HL-60 (cell line): Measurements from ENCODE around the gene HAPLN1.

Source experiments
- POLR2AphosphoS5 ChIP-seq: IDR thresholded peaks from 2 replicates; pipeline ENCODE4 v1.6.1; 2012; ENCODE audit warnings: low read depth
- TF ChIP-seq, protein P1 (sequence below): IDR thresholded peaks from one replicate; pipeline ENCODE4 v1.5.1; 2011; ENCODE audit warnings: low read length, control low read depth, inconsistent platforms; ENCODE audit not compliant: insufficient read depth
- TF ChIP-seq, protein P2 (sequence below): IDR thresholded peaks from 2 replicates; pipeline ENCODE4 v1.6.1; 2012; ENCODE audit warnings: low read depth; ENCODE audit not compliant: insufficient replicate concordance

DNA sequence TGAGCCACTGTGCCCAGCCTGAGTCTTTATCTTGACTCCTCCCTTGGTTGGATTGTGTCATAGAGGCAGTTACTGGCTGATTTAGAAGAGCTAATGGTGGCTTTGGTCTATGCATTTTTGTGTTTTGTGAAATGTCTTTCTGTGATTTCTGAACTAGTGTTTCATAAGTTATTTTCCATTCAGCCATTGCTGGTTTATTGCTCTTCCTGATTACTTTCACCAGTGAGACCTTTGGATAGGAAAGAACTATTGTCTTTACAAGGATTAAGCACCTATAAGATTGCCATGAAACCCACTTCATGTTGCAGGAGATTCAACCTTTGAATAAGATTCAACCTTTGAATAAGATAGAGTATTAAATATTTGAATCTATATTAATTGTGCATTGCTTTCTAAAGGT, 8.7 kb upstream of the HAPLN1 start:
- no peak for TF ChIP-seq POLR2AphosphoS5
- TF ChIP-seq, protein P1, sequence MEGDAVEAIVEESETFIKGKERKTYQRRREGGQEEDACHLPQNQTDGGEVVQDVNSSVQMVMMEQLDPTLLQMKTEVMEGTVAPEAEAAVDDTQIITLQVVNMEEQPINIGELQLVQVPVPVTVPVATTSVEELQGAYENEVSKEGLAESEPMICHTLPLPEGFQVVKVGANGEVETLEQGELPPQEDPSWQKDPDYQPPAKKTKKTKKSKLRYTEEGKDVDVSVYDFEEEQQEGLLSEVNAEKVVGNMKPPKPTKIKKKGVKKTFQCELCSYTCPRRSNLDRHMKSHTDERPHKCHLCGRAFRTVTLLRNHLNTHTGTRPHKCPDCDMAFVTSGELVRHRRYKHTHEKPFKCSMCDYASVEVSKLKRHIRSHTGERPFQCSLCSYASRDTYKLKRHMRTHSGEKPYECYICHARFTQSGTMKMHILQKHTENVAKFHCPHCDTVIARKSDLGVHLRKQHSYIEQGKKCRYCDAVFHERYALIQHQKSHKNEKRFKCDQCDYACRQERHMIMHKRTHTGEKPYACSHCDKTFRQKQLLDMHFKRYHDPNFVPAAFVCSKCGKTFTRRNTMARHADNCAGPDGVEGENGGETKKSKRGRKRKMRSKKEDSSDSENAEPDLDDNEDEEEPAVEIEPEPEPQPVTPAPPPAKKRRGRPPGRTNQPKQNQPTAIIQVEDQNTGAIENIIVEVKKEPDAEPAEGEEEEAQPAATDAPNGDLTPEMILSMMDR, result no peak
- TF ChIP-seq, protein P2, sequence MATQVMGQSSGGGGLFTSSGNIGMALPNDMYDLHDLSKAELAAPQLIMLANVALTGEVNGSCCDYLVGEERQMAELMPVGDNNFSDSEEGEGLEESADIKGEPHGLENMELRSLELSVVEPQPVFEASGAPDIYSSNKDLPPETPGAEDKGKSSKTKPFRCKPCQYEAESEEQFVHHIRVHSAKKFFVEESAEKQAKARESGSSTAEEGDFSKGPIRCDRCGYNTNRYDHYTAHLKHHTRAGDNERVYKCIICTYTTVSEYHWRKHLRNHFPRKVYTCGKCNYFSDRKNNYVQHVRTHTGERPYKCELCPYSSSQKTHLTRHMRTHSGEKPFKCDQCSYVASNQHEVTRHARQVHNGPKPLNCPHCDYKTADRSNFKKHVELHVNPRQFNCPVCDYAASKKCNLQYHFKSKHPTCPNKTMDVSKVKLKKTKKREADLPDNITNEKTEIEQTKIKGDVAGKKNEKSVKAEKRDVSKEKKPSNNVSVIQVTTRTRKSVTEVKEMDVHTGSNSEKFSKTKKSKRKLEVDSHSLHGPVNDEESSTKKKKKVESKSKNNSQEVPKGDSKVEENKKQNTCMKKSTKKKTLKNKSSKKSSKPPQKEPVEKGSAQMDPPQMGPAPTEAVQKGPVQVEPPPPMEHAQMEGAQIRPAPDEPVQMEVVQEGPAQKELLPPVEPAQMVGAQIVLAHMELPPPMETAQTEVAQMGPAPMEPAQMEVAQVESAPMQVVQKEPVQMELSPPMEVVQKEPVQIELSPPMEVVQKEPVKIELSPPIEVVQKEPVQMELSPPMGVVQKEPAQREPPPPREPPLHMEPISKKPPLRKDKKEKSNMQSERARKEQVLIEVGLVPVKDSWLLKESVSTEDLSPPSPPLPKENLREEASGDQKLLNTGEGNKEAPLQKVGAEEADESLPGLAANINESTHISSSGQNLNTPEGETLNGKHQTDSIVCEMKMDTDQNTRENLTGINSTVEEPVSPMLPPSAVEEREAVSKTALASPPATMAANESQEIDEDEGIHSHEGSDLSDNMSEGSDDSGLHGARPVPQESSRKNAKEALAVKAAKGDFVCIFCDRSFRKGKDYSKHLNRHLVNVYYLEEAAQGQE, result no peak
